ENCODE results near the gene OR10G4.

Gene OR10G4, protein sequence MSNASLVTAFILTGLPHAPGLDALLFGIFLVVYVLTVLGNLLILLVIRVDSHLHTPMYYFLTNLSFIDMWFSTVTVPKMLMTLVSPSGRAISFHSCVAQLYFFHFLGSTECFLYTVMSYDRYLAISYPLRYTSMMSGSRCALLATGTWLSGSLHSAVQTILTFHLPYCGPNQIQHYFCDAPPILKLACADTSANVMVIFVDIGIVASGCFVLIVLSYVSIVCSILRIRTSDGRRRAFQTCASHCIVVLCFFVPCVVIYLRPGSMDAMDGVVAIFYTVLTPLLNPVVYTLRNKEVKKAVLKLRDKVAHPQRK

GRCh38 chr11:124012697-124013096 lies at the start of gene OR10G4:
Gene OR10G4 (plus strand): TSS chr11:124012997. CDS start chr11:124015575, 2,578 bp downstream.
- Histone ChIP-seq H4K20me1 (ENCODE audit: insufficient read depth, low read length) (no peaks in the 10 kb centered on the region), H3K27ac (ENCODE audit: low read length) (no peak within 1 kb of the TSS), H3F3A (ENCODE audit: insufficient read depth, low read length) (no peaks in the 10 kb centered on the region), H3K9me3 (replicated peaks; ENCODE audit: insufficient read depth, low read length) (no peaks in the 10 kb centered on the region), H2AFZ (ENCODE audit: low read length) (no peak within 1 kb of the TSS), H3K4me2 (ENCODE audit: low read depth, low read length) (no peak within 1 kb of the TSS), H3K27me3 (replicated peaks; ENCODE audit: insufficient read depth, low read length) (no peaks in the 10 kb centered on the region), H3K9ac (ENCODE audit: low read length) (no peak within 1 kb of the TSS), H3K9me2 (replicated peaks; ENCODE audit: insufficient read depth, low read length) (no peaks in the 10 kb centered on the region), H3K36me3 (replicated peaks; ENCODE audit: insufficient read depth, low read length) (no peaks in the 10 kb centered on the region), H3K4me1 (ENCODE audit: low read length) (no peaks in the 10 kb centered on the region), H3K4me3 (ENCODE audit: low read length) (no peak within 1 kb of the TSS), H3K79me2 (ENCODE audit: low read length) (no peaks in the 10 kb centered on the region)
- DNase-seq: no peak
- TF ChIP-seq CTCF (IDR thresholded peaks at IDR 0.05; ENCODE audit: low read length) (no peak), EZH2 (optimal IDR thresholded peaks at IDR 0.05; ENCODE audit: low read depth, low read length) (no peak), EZH2phosphoT487 (IDR thresholded peaks at IDR 0.05; ENCODE audit: low read length) (no peak)

GRCh38 chr11:123973816-123974215 lies 39.0 kb upstream of the OR10G4 start:
- Histone ChIP-seq H3K36me3 (replicated peaks; ENCODE audit: insufficient read depth, low read length) (no peaks in the 10 kb centered on the region), H3K9me3 (replicated peaks; ENCODE audit: insufficient read depth, low read length) (no peaks in the 10 kb centered on the region), H3K79me2 (ENCODE audit: low read length) (no peaks in the 10 kb centered on the region), H3K4me2 (ENCODE audit: low read depth, low read length) (no peak overlapping the region), H4K20me1 (ENCODE audit: insufficient read depth, low read length) (no peaks in the 10 kb centered on the region), H3K4me3 (ENCODE audit: low read length) (no peak overlapping the region), H3K27me3 (replicated peaks; ENCODE audit: insufficient read depth, low read length) (no peaks in the 10 kb centered on the region), H3F3A (ENCODE audit: insufficient read depth, low read length) (no peaks in the 10 kb centered on the region), H2AFZ (ENCODE audit: low read length) (no peak overlapping the region), H3K9ac (ENCODE audit: low read length) (no peak overlapping the region), H3K27ac (ENCODE audit: low read length) (no peak overlapping the region), H3K4me1 (ENCODE audit: low read length) (no peaks in the 10 kb centered on the region), H3K9me2 (replicated peaks; ENCODE audit: insufficient read depth, low read length) (no peaks in the 10 kb centered on the region)
- TF ChIP-seq EZH2phosphoT487 (IDR thresholded peaks at IDR 0.05; ENCODE audit: low read length) (no peak), CTCF (IDR thresholded peaks at IDR 0.05; ENCODE audit: low read length) (no peak), EZH2 (optimal IDR thresholded peaks at IDR 0.05; ENCODE audit: low read depth, low read length) (no peak)
- no peak for DNase-seq

DNA sequence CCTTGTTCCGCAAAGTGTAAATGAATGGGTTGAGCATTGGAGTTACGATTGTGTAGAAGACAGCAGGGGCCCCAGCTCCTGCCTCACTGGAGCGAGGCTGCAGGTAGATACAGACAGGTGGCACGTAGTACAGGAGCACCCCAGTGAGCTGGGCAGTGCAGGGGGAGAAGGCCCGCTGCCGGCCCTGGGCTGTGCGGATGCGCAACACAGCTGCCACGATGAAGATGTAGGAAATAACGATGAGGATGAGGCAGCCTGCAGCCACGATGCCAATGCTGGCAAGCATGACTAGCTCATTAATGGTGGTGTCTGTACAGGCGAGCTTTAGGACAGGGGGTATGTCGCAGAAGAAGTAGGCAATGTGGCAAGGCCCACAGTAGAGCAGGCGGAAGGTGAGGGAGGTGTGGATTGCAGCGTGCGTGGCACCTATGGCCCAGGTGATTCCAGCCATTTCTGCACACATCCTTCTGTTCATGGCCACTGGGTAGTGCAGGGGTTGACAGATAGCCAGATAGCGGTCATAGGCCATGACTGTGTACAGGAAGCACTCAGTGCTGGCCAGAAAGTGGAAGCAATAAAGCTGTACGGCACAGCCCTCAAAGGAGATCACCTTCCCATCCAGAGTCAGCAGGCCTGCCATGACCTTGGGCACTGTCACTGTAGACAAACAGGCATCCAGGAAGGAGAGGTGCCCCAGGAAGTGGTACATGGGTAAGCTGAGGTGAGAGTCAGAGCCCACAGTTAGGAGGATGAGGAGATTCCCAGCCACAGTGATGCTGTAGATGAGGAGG lies 35.8 kb upstream of the OR10G4 start:
- DNase-seq: no peak
- H3K79me2 ChIP-seq (ENCODE audit: low read length): no peaks in the 10 kb centered on the region
- H3K36me3 ChIP-seq (replicated peaks; ENCODE audit: insufficient read depth, low read length): no peaks in the 10 kb centered on the region
- H3K9me2 ChIP-seq (replicated peaks; ENCODE audit: insufficient read depth, low read length): no peaks in the 10 kb centered on the region
- H3F3A ChIP-seq (ENCODE audit: insufficient read depth, low read length): no peaks in the 10 kb centered on the region
- no peaks in the 10 kb centered on the region for H3K9me3 ChIP-seq (replicated peaks; ENCODE audit: insufficient read depth, low read length)
- H3K4me1 ChIP-seq (ENCODE audit: low read length): no peaks in the 10 kb centered on the region
- H3K4me3 ChIP-seq (ENCODE audit: low read length): no peak overlapping the region
- TF ChIP-seq CTCF (IDR thresholded peaks at IDR 0.05; ENCODE audit: low read length) (no peak), EZH2 (optimal IDR thresholded peaks at IDR 0.05; ENCODE audit: low read depth, low read length) (no peak), EZH2phosphoT487 (IDR thresholded peaks at IDR 0.05; ENCODE audit: low read length) (no peak)
- no peak overlapping the region for H3K27ac ChIP-seq (ENCODE audit: low read length)
- no peak overlapping the region for H3K4me2 ChIP-seq (ENCODE audit: low read depth, low read length)
- no peak overlapping the region for H2AFZ ChIP-seq (ENCODE audit: low read length)
- no peaks in the 10 kb centered on the region for H4K20me1 ChIP-seq (ENCODE audit: insufficient read depth, low read length)
- no peaks in the 10 kb centered on the region for H3K27me3 ChIP-seq (replicated peaks; ENCODE audit: insufficient read depth, low read length)
- H3K9ac ChIP-seq (ENCODE audit: low read length): no peak overlapping the region
